ENCODE data around the gene ENGASE.

Gene ENGASE

GRCh38 chr17:79080761-79081290 lies 6.2 kb downstream of the ENGASE start:
- DNase-seq (ENCODE audit: low spot score) = no peak

DNA sequence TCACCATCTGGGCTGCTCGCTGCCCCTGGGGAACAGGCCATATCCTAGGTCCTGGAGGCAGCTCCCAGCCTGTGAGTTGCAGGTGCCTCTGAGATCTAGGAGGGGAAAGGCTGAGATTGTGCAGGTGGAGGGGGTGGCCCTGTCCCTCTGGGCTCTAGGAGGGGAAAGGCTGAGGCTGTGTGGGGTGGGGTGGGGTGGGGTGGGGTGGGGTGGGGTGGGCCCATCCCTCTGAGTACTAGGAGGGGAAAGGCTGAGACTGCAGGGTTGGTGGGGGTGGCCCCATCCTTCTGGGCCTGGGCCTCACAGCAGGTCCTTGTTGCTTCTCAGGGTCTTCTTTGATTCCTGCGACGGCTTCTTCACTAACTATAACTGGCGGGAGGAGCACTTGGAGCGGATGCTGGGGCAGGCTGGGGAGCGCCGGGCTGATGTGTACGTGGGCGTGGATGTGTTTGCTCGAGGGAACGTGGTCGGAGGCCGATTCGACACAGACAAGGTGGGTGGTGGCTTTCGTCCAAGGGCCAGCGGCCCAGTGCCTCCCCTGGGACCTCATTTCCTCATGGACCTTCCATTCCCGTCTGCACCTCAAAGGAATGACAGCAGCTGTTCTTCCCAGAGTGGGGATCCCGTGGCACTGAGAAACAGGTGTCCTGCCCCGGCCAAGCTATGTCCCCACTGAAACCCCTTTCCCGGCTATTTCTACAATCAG lies 7.1 kb downstream of the ENGASE start:
- no peak for DNase-seq (ENCODE audit: low spot score)

- no peak for DNase-seq (ENCODE audit: low spot score)
These were observed 7.9 kb downstream of the ENGASE start for GRCh38 chr17:79082311-79083190.

DNA sequence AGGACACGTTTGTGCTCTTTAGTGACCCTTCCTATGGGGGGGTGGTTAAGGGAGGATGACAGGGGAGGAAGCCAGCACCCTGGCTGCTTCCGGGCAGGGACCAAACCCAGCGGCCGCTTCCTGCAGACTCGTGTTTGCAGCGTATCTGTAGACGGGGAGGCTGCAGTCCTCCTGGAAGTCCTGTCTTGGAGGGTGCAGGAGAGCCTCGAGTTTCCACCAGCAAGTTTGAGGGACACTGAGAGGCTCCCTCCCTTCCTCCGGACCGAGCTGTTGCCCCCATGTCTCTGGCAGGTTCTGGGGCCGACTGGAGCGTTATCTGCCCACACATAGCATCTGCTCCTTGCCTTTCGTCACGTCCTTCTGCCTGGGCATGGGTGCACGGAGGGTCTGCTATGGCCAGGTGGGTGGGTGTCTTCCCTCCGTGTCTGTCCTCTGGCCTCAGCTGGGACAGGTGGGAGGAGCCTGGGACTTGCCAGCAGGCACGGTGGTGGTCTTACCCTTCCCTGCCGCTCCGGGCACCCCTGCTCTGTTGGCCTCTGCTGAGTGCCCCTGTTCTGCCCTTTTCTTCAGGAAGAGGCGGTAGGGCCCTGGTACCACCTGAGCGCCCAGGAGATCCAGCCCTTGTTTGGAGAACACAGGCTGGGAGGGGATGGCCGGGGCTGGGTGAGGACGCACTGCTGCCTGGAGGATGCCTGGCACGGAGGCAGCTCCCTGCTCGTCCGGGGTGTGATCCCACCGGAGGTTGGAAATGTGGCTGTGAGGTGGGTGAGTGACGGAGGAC lies 8.8 kb downstream of the ENGASE start:
- DNase-seq (ENCODE audit: low spot score) = no peak

GRCh38 chr17:79084291-79085153 lies 9.9 kb downstream of the ENGASE start:
- DNase-seq (ENCODE audit: low spot score) = no peak

- DNase-seq (ENCODE audit: low spot score) = no peak
These were observed 10.7 kb downstream of the ENGASE start for GRCh38 chr17:79085154-79085920.

DNA sequence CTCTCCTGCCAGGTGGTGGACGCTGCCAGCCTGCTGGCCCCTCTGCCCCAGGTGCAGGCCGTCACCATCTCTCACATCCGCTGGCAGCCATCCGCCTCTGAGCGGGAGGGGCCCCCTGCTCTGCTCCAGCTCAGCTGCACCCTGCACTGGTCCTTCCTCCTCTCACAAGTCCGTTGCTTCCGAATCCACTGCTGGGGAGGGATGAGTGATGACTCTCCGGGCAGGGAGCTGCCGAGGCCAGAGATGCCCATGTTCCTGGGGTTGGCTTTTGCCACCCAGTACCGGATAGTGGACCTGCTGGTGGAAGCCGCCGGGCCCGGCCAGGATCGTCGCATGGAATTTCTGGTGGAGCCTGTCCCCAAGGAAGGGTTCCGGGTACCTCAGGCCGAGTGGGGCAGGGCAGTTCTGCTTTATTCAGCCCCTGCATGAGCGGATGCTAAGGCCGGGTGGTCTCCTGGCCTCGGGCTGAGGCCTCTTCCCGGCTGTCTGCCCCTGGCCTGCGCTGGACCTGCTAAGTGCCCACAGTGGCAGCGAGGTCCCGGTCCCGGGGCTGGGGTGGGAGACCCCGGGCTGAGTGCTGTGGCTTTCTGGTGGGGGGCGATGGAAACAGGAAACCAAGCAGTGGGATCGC lies 11.4 kb downstream of the ENGASE start:
- DNase-seq (ENCODE audit: low spot score) = no peak

GRCh38 chr17:79086609-79087427 lies 12.2 kb downstream of the ENGASE start:
- DNase-seq (ENCODE audit: low spot score) = no peak

DNA sequence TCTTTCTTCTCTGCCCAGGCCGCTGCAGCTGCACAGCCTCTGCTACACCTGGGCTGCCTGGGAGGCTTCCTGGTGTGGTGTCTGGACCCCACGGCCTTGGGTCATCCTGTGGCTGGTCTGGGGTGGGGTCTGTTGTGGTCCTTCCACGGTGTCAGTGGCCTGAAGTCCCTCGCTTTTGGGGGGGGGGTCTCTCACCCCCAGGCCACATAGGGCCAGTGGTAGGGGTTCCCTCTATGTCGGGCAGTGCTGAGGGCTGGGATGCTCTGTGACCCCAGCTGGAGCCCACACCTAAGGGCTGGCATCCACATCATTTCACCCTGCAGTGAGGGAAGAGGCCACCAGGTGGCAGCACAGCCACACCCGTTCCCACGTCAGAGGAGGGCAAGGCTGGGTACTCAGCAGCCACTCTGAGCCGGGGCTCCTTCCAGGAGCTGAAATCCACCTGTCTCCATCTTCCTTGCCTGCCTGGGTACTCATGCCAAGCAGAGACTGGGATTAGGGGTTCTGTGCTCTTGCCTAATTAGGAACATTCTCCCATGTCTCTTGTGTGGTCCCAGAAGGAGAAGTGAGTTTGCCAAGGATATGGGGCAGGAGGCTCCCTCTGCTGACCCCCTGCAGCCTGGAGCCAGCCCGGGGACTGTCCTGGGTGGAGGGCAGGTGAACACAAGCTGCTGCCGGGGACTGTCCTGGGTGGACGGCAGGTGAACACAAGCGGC lies 13.0 kb downstream of the ENGASE start:
- DNase-seq (ENCODE audit: low spot score) = no peak

DNA sequence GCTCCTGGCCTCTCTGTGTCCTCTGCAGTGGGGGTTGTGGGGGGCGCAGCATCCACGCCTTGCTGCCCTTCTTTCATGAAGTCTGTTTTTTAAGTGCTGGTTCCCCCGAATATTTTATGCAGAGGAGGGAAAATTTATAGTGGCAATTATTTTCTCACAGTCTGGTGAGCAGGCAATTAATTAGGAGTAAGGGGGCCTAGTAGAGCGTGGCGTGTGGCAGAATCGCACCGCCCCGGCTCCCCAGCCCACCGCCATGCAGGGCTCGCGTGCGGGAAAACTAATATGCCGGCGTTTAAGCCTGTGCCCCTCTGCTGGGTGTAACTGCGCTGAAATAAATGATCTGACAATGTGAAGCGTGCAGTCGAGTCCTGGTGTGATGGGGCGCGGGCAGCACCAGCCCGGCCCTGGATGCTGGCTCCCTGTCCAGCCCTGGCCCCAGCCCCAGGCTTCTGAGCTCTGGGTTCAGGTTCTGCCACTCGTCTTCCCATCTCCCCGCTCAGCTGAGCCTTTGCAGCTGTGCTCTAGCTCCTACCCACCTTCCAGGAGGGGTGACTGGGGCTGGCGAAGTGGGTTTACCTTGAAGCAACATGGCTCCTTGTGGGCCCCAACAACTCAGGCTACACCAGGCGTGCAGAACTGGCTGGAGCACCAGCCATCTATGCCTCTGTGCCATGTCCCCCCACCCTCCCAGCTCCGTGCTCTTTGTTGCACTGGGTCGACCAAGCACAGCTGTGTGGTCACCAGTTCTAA lies 13.8 kb downstream of the ENGASE start:
- DNase-seq (ENCODE audit: low spot score) = no peak

DNA sequence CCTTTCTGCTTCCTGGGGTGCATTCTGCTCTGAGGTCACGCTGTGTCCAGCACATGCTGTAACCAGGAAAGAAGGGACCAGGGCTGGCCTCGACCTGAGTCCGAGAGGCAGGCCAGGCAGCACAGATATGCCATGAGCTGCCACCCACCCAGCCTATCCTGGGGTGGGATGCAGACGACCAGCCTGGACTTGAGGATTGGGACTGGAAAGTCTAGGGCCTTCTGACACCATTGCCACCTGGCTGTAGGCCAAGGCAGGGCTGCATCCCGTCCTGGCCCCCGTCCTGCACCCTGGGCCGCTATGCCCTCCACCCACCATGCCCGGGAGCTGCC lies 14.3 kb downstream of the ENGASE start:
- no peak for DNase-seq (ENCODE audit: low spot score)

GRCh38 chr17:79089720-79090442 lies 15.3 kb downstream of the ENGASE start:
- DNase-seq (ENCODE audit: low spot score) = no peak

DNA sequence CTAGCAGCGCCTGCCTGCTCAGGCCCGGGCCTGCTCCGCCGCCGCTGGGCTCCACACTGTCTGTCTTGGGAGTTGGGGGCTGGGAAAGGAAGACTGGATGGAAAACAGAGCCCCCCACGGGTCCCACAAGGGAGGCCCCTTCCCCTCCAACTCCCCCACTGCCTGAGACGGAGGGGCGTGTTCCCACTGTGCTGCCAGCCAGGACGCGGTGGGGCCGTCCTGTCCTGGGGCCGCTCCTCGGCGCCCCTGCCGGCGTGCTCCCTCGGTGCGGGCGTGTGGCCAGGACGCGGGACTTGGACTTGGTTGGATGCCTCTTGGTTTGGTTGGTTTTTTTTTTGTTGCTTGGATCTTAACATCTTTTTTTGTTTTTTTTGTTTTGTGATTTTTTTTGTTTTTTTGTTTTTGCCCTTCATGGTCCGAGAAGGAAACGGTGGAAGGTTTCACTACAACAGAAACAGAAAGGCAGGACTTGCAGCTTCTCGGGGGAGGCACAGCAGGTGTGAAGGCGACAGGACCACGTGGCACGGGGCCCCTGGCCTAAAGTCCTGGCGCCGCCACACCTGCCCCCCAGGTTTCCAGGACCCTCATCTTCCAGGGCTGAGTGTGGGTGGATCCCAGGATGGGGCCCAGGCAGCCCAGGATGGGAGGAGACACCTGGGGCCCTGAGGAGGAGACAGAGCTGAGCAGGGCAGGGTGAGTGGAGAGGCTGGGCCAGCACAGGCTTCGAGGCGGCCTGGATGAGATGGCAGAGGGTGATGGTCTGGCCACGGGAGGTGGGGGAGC lies 16.0 kb downstream of the ENGASE start:
- DNase-seq (ENCODE audit: low spot score) = no peak

GRCh38 chr17:79091226-79091670 lies 16.6 kb downstream of the ENGASE start:
- no peak for DNase-seq (ENCODE audit: low spot score)

DNA sequence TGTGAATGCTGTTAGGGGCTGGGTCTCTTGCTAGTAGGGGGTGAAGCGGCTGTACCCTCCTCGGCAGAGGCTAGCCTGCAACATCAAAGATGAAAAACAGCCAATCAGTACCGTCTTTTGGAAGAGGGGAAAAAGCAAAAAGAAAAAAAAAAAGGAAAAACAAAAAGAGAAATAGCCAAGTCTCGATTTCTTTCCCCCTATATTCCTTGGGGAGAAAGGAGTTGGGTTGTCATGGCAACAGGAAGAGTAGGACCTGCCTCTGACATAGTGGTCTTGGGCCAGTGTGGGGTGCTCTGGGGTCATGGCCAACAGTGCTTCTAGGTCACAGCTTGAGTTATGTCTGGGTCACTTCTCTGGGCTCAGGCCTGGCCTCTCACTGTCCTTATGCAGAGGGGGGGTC lies 17.9 kb downstream of the ENGASE start:
- no peak for DNase-seq (ENCODE audit: low spot score)

- no peak for DNase-seq (ENCODE audit: low spot score)
These were observed 18.6 kb downstream of the ENGASE start for GRCh38 chr17:79093270-79093669.
